HG03139 (cell line): ENCODE data around the gene TMEM271.

ENCODE experiments used
- ATAC-seq: cut with Tn5 transposase; IDR thresholded peaks from one replicate; pipeline ENCODE4 v1.9.1; 2021; ENCODE audit not compliant: unreplicated experiment

TMEM271 gene

DNA sequence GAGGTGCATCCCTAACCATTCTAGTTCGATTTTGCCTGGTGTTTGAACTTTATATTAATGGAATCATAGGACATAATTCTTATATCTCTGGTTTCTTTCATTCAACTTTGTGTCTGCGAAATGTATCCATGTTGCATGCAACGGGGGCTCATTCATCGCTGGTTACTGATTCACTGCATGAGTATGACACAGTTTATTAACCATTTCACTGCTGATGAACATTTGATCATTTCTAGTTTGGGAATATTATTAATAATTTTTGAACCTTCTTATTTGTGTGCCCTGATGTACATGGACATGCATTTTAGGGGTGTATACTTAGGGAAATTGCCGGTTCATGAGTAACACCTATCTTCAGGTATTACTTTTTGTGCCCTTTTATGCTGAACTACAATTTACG lies 5.1 kb upstream of the TMEM271 start:
- ATAC-seq = no peak

DNA sequence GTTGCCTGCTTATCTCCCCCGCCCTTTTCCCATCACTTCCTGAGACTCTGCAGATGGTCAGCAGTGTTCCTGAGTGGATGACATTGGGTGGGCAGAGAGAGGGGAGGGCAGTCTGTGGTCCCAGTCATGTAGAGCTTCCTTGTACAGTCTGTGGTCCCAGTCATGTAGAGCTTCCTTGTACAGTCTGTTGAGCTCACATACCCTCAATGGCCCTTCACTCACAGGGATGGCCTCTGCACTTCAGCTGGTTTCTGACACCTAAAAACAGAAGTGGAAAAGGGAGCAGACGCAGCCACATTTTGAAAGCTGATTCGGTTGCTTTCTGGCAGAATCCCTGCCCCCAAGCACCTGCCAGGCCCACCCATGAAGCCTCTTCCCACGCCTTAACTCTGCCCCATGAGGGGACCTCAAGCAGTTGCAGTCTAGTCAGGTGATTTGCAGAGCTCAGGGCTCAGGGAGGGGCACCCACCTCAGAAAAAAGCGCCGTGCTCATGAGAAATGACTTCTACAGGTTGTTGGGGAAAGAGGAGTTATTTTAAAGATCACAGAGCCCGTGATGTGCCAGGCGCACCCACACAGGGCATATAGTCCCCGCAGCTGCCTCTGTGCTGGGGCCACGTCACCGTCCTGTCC lies 3.6 kb upstream of the TMEM271 start:
- no peak for ATAC-seq

DNA sequence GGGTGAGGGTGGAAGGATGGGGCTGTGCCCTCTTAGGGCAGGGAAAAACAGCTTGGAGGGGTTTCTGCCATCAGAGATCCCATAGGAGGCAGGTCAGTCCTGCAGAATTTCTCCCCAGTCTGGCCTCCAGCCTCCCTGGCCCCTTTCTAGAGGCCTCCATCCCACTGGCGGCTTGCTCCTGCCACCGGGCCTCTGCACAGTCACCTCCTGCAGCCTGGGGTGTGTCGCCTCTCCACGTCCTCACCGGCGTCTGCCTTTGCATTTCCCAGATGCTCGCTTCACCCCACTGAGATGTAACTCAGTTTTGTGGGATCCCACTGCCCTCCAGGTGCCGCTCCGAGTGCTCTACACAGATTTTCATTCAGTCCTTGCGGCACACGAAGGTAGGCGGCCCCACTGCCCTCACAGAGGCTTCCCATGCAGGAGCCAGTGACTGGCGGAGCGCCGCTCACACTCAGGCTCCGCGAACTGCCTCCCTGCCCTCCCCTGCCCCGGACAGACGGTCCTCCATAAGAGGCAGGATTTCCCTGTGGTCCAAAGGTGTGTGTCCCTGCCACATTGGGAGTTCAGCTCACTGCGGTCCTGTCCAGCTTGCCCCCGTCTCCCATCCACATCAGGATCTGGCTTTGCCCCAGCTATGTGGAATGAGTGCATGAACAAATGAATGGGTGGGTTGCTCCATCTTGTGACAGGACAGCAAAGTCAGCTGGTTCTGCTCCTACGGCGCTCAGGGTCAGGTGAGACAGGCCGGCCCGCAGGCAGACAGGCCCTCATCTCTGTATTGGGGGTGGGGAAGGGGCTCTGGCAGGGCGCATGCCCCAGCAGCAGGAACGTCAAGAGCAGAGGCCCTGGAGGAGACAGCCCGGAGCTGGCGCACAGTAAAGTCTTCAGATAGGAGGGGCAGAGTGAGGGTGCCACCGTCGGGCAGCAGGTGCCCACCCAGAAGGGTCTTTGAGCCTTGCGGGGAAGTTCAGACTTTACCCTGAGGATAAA lies 2.7 kb upstream of the TMEM271 start:
- ATAC-seq = no peak

DNA sequence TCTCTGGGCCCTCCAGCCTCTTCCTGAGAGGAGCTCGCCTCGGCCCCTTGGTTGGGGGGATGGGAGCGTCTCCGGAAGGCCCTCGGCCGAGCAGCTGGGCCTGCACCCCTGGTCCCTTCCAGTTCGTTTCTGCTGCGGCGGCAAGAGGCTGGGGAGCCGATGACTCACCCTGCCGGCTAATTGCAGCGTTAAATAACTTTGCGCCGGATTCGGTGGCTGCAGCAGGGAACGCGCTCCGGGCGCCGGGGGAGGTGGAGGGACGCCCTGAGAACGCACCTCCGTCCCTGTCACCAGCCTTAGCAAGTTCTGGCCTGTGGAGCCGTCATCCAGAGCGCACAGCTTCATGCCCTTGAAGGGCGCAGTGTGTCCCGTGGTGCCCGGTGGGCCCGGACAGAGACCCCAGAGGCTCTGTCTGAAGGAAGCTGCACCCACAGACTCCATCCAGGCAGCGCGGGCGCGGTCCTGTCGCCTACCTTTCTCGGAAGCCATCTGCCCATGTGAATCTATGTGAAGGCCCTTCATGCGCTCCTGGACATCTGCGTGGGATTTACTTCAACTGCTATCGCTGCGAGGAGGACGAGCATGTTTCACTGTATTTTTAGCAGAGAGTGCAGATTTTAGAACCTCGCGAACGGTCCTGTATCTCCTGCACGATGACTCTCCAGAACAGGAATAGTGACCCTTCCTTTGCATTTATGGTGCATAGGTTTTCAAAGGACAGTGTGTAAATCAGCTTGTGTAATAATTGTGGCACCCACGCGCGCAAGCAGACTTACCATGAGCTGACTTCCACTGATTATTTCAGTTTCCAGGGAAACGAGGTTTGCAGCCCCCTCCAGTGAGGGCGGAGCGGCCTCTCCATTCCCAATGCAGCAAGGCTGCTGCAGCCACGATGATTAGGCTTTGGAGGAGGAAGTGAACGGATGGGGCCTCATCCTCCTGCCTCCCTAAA lies 1.7 kb upstream of the TMEM271 start:
- no peak for ATAC-seq

DNA sequence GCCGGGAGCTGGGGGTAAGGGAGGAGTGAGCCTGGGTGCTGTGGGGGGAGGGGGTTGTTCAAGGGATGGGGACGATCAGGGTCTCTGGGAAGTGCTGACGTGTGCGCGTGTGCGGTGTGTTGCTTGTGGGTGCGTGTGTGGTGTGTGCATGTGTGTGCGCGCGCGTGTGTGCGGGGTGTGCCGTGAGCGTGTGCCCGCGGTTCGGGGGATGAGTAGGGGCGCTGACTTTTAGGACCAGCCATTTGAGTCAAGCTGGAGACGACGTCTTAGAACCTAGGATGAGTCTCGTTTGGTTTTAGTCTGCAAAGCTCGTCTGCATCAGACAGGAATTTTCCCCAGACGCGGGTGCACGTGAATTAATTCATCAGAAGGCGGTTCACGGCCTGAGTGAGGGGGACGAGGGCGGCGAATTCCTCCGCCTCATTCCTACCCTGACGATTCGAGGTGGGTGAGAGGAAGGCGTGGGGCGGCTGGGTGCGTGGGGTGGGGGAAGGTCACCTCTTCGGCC lies 950 bp upstream of the TMEM271 start:
- ATAC-seq = no peak

DNA sequence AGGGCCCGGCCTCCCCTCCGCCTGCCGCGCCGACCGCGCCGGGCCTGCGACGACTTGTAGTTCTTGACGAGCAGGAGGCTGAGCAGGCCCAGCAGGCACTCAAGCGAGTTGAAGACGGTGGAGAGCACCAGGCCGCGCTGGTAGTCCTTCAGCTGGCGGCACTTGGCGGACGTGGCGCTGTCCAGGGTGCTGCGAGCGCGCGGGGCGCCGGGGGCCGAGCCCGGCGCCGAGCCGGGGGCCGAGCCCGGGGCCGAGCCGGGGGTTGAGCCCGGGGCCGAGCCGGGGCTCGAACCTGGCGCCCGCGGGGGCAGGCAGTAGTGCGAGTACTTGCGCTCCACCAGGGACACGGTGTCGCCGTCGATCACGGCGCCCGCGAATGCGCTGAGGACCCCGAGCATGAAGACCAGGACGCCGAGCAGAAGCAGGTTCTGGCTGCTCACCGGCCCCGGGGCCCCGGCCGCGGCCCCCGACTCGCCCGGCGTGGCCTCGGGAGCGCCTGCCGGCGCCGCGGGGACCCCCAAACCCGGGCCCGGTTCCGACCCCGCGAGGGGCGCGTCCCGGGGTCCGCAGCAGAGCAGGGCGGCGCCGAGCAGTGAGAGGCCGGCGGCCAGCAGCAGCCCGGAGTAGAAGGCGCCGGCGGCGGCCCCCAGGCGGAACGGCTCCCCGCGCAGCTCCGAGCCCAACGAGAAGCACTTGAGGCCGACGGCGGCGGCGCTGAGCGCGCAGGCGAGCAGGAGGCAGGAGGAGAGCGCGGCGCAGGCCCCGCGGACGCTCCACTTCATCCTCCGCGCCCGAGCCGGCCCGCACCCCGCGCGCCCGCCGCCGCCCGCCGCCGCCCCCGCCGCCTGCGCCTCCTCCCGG lies 584 bp downstream of the TMEM271 start:
- no peak for ATAC-seq

DNA sequence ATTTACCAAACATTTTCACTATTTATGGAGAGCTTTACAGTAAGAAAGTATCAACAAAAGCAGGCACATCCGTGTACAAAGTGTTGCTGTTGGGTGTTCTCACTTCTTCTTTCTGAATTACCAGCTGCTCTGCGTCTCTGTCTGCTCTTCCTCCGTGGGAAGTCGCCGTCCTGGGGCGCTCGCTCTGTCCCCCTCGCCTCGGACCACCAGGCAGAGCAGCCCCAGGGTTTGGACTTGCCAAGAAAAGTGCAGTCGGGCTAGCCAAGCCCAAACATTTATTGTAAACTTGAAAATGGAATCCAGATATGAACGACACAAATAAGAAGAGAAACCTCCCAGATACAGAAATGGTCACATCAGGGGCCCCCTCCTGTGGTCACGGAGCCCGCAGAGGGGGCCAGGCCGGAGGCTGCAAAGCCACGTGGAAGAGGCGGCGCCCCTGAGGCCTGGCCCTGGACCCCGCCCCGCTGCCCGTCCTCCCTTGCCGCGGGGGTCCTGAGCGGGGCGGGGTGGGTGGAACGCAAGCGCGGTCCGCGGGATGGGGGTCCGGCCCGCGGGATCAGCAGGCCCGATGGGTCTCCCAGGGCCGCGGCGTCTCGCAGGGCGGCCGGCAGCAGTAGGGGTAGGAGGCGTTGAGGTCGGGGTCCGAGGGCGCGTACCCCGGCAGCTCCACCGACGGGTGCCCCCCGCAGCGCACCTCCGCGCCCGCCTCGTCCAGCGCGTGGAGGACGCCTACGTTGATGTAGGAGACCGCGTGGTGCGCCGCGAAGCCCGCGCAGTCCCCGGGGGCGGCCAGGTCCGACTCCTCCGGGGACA lies 1.5 kb downstream of the TMEM271 start:
- no peak for ATAC-seq

DNA sequence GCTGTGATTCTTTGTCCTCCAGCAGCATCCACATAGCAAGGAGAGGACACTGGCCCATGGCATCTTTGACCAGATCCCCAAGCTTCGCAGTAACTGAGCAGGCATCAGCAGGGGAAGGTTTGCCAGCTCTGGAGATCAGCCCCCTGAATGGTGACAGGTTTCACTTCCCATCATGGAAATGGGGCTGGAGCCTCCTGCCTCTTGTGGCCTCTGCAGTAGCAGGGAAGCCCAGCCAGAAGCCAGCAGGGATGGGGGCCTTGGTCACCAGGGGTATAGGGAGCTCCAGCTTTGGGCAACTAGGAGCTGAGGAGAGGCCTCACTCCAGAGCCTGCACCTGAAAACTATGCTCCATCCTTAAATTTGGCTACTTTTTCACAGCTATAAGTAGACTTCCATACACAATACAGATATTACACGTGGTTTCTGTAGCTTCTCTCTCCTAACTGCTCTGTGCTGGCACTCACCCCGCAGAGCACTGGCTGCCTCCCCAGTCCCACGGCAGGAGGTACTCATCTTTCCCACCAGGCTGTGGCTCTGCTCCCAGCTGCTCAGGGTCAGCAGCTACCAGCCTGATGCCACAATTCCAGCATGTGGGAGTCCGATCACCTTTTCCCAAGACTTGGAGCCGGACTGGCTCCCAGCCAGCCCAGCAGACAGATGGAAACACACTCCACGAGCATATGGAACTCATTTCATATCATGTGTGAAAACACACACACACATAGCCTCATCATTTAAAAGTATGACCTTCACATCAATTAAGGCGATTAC lies 2.8 kb downstream of the TMEM271 start:
- no peak for ATAC-seq

DNA sequence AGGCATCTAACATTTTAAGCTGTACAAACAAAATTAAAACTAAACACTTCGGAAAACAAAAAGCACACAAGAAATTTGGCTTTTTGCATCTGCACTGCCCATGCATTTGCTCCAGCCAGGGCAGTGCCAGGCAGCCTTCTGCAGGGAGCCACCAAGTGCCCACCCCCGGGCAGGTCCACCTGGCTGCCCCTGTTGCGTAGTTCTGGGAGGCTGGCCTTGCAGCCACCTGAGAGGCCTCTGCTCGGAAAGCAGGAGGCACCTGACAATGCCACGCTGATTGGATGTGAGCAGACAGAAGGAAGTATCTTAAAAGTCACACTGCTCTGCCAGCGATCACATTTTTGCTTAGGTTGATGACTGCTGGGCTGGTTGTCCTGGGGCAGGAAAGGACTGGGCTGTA lies 3.5 kb downstream of the TMEM271 start:
- no peak for ATAC-seq

DNA sequence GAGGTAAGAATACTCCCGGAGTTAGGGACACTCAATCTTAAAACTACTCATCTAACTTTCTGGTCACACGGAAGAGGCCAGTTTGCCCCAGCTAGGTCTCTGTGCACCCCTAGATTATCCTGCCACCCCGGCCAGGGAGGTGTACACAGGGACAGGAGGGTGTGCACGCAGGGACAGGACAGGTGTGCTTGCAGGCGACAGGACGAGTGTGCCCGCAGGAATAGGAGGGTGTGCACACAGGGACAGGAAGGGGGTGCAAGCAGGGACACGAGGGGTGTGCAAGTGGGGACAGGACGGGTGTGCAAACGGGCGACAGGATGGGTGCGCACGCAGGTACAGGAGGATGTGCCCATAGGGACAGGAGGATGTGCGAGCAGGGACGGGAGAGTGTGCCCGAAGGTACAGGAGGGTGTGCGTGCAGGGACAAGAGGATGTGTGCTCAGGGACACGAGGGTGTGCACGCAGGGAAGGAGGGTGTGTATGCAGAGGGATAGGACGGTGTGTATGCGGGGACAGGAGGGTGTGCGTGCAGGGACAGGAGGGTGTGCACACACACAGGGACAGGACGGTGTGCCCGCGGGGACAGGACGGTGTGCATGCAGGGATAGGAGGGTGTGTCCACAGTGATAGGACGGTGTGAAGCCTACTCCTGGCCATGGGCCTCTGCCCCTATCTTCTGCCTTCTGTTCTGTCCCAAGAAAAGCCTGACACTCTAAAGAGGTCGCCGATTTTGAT lies 4.1 kb downstream of the TMEM271 start:
- no peak for ATAC-seq

DNA sequence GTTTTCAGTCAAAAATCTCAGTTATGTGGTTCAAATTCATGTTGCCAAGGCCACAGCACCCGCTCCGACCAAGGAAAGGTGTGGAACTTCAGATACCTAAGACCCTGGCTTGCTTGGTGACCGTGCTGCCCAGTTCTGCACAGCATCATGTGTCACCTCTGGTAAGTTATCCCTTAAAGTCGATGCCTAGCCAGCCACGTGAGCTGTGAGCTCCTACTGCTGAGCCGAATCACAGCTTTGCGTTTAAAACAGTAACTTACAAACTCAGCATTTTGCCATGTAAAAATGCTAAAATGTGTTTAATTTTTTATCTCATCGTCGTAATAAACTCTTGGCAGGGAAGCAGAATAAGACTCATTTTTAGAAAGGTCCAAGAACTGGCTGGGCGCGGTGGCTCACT lies 5.3 kb downstream of the TMEM271 start:
- no peak for ATAC-seq

DNA sequence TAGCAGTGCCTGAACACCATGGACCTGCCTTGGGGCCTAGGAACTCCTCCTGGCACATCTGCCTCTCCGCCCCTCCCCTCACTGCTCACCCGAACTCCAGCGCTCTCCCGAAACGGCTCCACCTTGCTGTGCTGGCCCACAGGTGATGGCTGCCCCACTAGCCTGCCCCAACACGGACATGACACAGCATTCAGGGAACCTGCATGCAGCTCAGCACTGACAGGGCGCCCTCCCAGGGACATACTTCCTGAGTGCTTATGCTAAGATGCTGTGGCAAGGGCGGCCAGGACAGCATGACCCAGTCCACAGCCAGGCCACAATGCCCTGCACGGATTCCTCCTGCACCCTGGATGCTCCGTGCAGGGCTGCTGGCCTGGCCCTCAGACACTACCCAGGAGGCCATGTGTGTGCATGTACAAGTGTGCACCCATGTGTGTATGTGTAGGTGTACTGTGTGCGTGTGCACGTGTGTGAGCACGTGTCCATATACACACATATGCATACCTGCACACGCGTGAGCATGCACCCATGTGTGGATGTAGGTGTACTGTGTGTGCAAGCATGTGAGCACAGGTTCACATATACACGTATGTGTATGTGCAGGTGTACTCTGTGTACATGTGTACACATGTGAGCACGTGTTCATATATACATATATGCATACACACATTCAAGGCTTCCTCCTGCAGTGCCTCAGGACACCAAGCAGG lies 6.0 kb downstream of the TMEM271 start:
- ATAC-seq = no peak

DNA sequence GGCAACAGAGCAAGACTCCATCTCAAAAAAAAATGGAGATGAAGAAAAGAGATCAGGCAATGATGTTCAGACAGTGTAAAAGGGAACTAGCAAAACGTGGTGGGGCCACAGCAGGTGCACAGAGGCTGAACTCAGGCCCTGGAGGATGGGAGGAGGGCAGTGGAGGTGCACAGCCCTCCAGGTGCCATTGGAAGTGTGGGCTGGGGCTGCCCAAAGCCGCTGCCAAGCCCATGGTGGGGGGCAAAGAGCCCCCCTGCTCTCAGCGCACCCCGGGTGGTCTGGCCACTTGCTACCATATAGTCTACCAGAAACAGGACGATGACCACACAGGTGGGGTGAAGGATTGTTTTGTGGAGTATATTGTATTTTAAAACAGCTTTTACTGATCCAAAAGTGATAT lies 7.1 kb downstream of the TMEM271 start:
- ATAC-seq = no peak

DNA sequence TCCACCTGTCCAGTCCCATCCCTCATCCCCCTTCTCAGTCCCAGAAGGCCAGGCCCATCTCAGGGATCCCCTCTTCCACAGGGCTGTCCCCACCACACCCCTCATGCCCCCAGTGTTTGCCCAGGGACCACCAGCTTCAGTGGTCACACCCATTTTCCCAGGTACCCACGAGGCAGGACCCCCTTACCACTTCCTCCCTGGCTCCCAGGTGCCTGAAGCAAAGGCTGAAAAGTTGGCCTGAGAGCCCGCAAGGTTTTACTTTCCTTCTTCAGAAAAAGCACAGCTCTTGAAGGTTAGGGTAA lies 7.8 kb downstream of the TMEM271 start:
- no peak for ATAC-seq

DNA sequence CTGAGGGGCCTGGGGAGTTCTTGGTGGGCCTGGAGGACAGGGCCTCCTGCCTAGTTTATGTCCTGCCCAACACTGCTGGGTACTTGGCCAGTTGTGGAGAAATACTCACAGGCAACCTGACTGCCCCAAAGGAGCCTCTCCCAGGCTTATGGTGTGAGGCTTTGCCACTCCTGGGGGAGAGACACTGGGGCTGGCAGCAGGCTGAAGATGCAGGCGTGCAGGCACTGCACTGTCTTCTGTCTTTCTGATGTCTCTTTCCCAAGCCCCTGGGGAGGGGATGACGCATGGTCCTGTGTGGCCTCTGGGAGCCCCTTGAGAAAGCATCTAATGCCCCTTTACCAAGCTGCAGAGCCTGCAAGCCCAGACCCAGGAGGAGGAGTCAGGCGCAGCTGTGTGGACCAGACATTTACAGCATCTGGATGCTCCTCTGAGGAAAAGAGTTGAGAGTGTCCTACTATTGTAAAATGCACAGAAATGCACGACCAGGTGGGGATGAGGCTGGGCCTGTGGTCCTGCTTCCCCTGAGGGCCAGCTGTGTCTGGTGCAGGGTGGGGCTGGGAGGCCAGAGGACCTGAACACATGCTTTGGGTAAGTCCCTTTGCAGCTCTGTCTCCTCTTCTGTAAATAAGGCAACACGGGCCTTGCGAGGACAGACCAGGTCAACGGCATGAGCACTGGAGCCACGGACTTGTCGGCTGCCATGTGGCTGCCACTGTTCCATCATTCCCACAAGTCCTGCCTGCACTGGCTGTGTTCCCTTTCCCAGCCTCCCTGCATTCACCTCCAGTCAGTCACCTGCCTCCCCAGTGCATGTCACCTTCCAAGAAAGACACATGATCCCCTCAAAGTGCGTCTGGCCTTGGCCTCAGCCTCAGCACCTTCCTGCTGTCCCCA lies 8.4 kb downstream of the TMEM271 start:
- ATAC-seq = no peak

DNA sequence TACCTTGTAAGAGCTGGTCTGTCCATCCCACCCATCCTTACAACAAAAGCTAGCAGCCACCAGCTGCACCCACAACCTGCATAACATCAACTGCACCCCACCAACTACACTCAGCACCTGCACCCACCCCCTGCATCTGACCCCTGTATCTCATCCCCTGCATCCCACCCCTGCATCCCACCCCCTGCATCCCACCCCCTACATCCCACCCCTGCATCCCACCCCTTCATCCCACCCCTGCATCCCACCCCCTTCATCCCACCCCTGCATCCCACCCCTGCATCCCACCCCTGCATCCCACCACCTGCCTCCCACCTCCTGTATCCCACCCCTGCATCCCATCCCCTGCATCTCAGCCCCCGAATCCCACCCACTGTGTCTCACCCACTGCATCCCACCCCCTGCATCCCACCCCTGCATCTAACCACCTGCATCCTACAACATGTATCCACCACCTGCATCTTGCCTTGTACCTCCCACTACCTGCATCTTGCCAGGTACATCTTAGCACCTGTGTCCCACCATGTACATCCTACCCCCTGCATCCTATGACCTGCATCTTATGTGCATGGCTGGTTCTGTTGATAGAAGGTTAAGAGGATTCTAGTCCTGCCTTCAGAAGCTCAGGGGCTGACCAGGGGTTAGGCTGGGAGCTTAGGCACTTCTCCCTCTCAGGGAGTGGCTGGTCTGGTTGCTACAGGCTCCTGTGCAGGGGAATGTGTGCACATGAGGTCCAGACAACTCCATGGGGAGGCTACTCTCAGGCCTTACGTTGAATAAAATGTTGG lies 9.4 kb downstream of the TMEM271 start:
- ATAC-seq = no peak
